GM18520 (cell line): ENCODE results near the gene LIN28B.
"Not testable (repeated sequence)": the region's sequence is repeated elsewhere in the genome, so short reads cannot be mapped to it uniquely, and the experiment has no call there.

Experiments
- ATAC-seq: cut with Tn5 transposase; IDR thresholded peaks from one replicate; pipeline ENCODE4 v1.9.1; 2021; ENCODE audit not compliant: unreplicated experiment

The LIN28B gene

DNA sequence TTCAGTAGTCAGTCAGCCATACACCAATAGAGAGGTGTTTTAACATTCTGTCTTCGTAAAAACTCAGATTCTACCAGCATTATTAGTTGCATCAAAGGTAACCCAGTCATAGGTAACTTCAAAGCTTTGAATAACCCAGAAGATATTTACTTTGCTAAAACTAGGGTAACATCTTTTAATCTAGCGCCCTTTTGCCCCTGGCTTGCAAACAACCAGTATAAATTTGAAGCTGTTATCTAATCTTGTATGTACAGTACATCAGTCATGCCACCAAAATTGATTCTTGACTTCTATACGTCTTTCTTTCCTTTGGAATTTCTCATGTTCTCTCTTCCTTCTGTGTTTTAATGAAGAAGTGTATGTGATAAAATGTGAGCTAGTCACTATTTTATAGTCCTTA lies 109.3 kb downstream of the LIN28B start:
- no peak for ATAC-seq

DNA sequence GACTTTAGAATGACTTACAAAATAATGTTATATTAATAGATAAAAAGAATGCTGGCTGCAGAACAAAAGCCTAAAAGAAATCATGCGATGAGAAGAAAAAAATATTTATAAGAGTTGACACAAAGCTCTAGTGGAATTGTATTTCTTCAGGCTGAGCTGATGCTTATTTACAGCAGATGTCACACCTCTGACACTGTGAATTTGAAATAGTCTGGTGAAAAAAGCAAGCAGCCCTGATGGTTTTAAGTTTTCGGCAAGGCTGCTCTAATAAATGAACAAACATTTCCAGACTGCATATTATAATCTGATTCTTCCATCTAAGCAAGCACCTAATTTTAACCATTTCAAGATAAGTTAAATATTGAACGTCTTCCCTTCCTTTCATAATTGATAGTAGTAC lies 109.9 kb downstream of the LIN28B start:
- ATAC-seq: no peak

DNA sequence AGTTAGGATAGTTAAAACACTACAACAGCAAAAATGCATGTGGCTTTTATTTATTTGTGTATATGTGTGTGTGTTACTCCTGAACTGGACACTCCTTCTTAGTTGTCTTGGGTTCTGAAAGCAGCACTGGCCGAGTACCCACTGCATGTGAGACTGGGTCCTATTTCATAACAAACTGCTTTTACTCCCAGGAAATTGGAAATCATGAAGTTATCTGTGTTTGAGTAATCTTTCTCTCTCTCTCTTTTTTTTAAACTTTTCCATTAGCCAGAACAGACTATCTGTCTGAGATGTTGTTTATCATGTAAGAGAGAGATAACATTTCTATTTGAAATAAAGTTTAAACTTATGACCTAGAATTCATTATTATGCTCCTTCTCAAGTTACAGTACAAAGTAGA lies 110.4 kb downstream of the LIN28B start:
- no peak for ATAC-seq

DNA sequence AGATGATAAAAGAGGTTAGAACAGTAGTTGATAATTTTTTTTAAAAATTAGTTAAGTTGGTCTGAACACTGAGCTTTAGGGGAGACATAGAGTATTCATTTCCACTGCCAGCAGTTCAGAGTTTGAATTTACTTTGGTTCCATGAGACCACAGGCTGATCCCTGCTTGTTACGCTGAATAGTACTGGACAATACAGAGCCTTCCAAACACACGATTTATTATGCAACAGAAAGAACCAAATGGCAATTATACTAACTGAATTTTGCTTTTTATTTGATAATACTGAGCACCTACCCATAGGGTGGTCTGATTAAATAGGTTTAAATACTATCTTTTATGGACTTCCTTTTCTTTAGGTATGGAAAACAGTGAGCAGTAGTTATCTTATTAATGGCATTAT lies 111.5 kb downstream of the LIN28B start:
- ATAC-seq: no peak

DNA sequence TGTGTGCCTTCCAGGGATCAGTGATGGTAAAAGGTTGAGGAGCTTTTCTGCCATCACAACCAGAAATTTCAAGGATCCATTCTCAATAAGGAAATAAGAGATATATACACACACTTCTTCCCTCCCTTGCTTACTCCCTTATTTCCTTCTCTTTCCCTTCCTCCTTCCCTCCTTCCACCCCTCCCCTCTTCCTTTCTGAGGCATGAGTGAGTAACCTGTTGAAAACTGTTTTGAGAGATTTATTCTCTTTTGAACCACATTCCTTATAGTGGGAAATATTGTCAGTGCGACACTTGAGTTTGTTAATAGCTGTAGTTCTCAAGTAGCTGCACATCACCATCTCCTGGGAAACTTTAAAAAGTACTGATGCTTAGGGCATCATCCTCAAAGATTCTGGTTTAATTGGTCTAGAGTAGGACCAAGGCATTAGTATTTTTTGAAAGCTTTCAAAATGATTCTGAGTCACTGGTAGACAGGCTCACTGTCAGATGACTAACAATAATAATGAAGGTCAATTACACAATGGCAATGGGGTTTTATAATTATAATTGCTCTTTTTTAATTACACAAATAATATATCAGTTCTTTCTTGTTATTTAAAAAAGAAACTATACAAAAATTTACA lies 113.0 kb downstream of the LIN28B start:
- ATAC-seq: no peak

DNA sequence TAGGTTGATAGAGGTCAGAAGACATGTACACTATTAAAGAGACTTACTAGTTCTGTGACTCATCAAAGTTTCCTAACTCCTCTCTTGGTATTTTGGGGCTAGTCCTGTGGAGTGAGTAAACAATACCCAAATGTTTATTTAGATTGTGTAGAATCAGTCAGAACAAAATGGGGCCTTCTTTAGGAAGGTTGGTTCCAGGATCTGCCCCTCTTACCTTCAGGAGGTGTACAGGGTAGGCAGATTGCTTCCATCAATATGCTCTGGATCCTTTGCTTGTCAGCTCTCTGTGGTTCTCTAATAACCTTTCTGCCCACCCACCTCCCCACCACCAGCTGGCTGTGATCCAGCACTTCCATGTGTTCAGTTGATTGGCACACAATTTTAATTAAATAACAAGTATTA lies 115.9 kb downstream of the LIN28B start:
- no peak for ATAC-seq

DNA sequence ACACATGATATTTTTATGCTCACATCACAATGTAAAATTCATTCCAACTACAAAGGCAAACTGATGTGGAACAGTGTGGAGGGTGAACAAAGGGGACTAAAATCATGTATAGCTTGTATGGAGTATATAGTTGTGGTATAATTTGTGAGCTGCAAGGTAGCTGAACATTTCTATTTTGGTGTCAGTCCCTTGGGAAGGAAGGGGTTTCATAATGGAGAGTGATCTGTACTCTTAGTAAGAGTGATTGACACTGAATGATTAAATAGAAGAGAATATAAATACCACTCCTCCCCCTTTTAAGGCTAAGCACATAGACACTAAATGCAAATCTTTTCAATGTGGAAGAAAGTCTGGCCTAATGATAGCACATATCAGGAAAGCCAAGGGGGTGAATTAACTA lies 118.3 kb downstream of the LIN28B start:
- ATAC-seq: no peak

DNA sequence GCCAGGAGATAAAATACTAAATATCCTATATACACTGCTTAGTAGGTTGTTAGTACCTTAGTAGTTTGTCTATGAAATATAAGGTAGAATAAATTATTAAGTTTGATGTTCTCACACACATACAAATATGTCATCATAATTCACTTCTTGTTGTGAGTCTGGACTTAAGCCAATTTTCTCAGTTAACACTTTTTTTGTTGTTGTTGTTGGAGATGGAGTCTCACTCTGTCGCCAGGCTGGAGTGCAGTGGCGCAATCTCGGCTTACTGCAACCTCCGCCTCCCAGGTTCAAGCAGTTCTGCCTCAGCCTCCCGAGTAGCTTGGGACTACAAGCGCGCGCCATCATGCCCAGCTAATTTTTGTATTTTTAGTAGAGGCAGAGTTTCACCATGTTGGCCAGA lies 119.5 kb downstream of the LIN28B start:
- ATAC-seq: not testable (repeated sequence)

DNA sequence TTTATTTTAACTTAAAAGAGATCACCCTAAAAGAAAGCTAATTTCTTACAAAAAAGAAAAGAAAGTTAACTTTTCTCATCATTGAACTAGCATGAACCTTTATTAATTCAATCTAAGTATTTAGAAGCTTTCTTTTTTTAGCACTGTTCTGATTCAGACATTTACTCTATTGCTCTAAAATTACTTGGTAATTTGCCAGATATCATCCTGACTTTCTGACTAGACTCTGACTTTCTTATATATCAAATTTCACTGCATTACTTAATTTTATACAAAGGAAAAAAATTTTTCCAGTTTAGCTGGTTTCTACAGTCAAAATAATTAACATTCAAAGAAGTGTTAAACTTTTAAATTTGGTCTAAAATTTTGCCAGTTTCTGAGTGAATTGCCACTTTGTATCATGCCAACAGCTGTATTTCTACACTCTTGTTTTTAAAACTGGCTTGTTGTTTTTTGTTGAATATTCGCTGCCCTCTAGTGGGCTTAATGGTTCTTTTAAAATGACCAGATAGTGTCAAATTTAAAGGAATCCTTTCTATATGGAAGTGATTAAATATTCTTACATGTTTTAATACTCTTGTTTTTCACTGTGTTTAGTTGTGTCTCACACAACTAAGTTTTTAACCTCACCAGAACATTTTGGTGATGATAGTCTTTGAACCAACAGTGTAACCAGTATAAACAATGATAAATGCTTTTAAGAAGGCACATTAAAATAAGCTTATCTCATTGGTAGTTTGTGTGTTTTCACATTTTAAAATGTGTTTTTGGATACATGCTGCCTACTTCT lies 120.9 kb downstream of the LIN28B start:
- no peak for ATAC-seq

DNA sequence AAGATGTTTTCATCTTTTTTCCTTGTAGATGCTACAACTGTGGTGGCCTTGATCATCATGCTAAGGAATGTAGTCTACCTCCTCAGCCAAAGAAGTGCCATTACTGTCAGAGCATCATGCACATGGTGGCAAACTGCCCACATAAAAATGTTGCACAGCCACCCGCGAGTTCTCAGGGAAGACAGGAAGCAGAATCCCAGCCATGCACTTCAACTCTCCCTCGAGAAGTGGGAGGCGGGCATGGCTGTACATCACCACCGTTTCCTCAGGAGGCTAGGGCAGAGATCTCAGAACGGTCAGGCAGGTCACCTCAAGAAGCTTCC lies 121.4 kb downstream of the LIN28B start:
- ATAC-seq: no peak

DNA sequence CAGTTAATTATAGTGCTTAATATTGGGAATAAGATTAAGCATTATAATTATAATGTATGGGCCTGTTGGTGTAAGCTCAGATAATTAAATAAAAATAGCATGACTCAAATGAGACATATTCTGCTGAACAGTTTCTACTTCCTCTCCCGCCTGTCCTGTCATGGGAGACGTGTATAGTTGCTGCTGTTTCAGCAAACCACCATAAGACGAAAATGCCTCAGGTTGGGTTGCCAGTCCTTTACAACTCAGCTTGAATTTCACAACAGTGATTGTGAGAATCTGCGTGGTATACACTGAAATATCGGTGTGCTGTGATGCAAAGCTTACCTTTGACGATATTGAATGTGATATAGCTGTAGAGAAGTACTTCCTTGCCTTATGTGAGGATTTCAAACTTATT lies 123.4 kb downstream of the LIN28B start:
- ATAC-seq: no peak

DNA sequence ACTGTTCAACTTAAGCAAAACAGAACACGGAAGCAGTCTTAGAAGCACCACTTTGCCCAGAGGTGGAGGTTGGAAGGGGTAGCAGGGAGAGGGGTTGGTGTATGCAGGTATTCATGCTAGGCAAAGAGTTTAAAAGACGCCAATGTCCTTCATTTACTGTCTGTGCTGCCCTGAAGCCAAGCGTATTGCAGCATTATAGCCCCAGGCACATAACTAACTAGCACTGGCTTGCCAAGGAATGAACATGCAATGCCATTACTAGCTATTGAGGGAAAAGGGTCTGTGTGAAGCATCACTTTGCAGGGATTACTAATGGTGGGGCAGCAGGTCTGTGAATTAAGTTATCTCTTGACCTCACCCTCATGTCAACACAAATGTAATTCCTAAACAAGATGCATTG lies 124.8 kb downstream of the LIN28B start:
- not testable (repeated sequence) for ATAC-seq

DNA sequence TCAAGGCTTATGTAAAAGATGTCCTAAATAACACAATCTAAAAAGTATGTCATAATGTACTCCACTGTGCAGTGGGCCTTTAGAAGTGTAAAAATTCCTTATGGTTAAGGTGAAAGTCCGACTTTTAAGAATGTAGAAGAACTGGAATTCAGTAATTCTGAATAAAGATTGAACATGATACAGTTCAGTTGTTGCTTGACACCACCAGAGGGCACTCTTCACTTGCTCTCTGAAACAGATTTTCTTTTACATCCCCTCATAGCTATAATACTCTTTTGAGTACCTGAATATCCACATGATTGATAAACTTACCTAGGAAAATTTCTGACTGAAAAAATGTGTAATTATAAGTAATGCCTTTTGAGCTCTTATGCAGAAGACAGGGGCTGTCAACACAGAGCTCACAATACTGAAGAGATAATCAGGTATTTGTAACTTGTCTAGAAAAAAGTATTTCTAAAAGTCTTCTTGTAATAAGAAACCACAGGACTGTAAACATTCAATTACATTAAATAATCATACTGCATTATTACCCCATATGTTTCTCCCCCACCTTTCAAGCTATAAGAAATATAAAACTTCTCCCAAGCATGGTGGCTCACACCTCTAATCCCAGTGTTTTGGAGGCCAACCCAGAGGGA lies 130.8 kb downstream of the LIN28B start:
- ATAC-seq: peak; percentile 52

DNA sequence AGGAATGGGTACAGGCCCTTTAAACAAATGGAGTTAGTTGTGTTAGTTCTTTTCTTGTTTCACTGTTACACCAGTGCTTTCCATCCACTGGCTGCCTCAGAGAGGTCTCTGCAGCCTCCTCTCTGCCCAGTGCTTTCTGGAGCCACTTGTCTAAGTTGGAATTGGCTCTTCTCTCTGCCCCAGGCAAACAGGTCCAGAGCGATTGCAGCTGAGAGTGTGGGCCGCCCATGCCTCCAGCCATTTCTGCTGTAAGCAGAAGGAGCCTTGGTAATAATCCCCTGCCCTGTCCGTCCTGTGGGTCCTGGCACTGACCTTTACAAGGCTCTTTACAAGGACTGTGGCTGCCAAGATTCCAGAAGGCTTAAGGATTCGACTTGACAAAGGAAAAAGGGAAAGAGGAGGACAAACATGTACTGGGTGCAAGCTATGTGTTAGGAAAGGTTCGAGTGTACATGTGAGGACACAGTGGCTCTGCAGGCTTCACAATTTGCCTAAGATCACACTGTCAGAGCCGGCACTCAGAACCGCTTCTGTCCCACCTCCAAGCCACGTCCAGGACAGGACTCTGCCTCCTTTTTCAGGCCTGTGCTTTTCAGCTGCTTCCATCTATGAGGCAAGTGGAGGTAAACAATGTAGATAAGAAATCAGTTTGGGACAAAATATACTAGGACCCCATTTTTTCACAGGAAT lies 134.4 kb downstream of the LIN28B start:
- ATAC-seq: no peak

DNA sequence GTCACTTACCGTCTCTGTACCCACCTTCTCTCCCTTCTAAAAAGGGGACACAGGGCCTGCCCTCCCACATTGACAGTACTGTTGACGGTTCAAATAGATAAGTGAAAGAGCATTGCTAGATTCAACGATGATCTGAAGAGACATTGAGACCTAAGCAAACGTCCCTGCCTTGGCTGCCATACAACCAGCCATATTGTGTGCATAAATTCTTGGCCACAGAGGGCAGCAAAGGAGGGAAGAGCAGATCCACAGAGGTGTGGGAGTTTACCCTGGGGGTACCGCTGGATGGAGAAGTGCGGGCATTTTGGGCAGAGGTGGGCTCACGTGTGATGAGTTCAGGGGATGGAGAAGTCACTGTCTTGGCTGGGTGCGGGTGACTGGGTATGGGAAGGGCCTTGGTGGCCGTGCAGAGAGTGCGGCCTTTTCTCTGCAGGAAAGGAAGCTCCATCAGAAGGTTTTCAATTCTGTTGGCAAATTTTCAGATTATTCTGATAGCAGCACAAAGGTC lies 137.3 kb downstream of the LIN28B start:
- ATAC-seq: no peak

DNA sequence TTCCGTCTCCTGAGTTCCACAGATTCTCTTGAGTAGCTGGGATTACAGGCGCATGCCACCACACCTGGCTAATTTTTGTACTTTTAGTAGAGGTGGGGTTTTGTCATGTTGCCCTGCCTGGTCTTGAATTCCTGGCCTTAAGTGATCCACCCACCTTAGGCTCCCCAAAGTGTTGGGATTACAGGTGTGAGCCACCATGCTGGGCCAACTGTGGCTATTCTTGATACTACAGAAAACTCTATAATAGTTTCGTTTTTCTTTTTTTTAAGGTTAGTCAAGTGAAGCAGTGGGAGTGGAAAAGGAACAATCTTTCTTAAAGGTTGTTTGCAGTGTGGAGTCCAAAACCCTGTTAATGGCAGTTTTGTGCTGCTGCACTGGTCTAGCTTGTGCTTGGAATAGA lies 138.2 kb downstream of the LIN28B start:
- no peak for ATAC-seq

DNA sequence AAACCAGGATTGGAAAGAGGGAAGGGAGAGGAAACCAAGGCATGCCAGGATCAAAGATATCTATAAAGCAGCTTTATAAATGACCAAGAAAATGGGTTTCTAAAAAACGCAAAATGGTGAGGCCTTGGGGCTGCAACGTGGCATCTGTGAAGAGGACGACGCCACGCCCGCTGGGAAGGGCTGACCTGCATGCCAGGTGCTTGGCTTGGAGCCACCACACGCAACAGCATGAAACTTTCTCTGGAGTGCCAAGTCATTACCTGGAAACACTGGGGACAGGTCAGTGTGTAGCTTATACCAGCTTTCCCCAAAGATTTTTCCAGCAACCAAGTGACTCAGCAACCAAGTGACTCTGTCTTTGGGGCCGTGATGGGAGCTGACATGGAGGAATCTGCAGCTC lies 140.4 kb downstream of the LIN28B start:
- ATAC-seq: no peak

DNA sequence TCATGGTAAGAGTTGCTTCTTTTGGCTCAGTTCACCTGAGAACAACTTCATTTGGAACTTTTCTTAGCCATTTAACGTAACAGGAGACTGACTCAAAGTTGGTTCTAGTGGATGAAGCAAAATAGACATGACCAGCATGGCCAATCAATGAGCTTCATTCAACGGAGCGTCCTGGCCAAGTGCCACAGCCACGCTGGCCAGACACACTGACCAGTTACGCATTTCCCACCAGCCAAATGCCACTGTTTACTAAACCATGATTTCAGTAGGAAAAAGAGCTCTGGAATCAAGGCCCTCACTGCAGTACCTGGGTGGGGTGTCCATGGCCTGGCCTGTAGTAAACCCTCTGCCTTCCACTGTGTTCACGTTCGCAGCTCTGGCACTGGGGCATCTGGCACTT lies 142.5 kb downstream of the LIN28B start:
- ATAC-seq: no peak

DNA sequence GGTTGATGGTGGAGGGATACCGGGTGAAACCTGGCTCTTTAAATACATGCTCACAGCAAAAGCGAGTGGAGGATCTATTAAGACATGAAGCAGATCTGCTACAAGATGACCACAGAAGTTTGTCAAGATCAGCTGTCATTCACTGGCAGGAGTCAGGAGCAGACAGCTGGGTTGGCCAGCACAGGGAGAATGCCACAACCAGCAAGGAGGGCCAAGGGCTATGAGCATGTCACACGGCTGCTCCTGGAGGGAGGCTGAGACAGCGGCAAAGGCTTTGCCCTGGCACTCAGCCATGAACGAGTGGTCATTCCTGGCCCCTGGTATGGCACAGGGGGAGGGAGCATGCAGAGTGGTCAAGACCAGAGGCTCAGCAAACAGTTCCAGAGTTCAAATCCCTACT lies 145.3 kb downstream of the LIN28B start:
- no peak for ATAC-seq

DNA sequence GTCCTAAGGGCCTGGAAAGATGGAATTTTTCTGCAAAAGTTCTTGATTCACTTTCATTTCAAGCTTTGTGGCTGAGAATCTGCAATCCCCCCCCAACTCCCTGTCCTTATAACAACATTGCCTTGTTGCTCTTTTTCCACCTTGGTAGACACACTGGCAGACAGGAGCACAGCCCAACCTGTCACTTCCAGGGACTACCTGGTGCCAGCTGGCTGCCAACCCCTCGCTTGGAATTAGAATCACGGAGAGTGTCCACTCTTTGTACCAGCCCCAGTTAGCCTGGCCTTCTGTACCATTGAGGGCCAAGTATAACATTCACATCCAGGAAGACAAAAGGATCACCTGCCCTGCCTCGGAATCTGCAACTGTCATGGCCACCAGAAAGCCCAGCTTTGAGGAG lies 148.2 kb downstream of the LIN28B start:
- ATAC-seq: no peak

DNA sequence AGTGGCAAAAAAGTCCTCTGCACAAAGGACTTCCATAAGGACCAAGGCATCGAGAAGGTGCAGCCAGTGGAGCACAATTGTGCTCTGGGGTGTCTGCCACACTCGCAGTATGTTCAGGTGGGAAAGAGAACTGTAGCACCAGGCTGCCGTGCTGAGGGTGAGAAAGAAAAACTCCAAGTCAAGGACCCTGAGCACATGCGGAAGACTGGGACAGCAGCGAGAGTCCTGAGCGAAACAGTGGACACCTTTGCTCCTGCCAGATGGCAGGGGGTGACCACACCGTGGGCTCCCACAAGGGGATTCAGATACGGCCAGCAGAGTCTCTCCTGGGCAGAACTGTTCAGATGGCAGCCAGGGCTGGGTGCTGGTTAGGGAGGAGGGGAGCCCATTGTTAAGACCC lies 149.4 kb downstream of the LIN28B start:
- no peak for ATAC-seq

DNA sequence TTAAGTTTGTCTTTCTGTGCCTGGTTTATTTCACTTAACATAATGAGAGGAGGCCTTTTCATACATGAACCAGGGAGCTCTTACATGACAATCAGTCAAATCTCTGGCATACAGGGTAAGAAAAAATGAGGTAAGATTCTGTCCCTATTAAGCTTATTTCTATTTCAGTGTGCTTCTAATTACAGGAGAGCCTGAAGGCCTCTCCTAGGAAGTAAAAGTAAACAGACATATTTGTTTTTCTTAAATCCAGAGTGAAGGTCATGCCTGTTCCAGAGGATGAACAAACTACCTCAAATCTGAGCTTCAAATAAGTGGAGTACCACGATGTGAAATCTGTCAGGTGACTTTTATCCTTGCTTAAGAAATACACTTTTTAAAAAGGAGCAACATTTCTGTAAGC lies 150.3 kb downstream of the LIN28B start:
- ATAC-seq: no peak
